Upper lobe of left lung (tissue), 6 donors: ENCODE measurements around the gene ATG16L1. TPM values are rescaled to one million over a fixed set of nuclear protein-coding genes. Genes with fewer than 3 reads are reported as not detected.

Experiments used
- ATAC-seq, 2 donors: fragments of 200-7000 bp; cut with Tn5 transposase; one replicate each; pipeline ENCODE4 v1.9.1; 2022; ENCODE audit warnings: mild to moderate bottlenecking in 2 of 2, moderate library complexity in 2 of 2; ENCODE audit not compliant: low FRiP score in 2 of 2
- DNase-seq, 2 donors: peaks; one replicate each; pipeline ENCODE4 v3.0.0-alpha.2; 2019 to 2020
- H3K27ac ChIP-seq, 4 donors: fragments of 200-600 bp; sonication (generic); one replicate each; pipeline ENCODE4 v1.5.1; 2016 to 2019
- H3K27me3 ChIP-seq, 4 donors: fragments of 200-600 bp; sonication (generic); one replicate each; pipeline ENCODE4 v1.5.1; 2017 to 2019
- H3K36me3 ChIP-seq, 4 donors: fragments of 200-600 bp; sonication (generic); one replicate each; pipeline ENCODE4 v1.5.1; 2016 to 2019
- H3K4me1 ChIP-seq, 4 donors: fragments of 200-600 bp; sonication (generic); one replicate each; pipeline ENCODE4 v1.5.1; 2018 to 2019
- H3K4me3 ChIP-seq, 4 donors: fragments of 200-600 bp; sonication (generic); one replicate each; pipeline ENCODE4 v1.5.1; 2017 to 2019; ENCODE audit warnings: mild to moderate bottlenecking in 2 of 4, moderate library complexity in 1 of 4
- H3K9me3 ChIP-seq, 4 donors: fragments of 200-600 bp; sonication (generic); one replicate each; pipeline ENCODE4 v1.5.1; 2018 to 2019
- EP300 ChIP-seq, 4 donors: sonication (generic); formaldehyde crosslinking; IDR thresholded peaks; one replicate each; pipeline ENCODE4 v1.5.1; 2017; ENCODE audit warnings: antibody characterized with exemption in 4 of 4, control low read depth in 2 of 4
- POLR2A ChIP-seq, 4 donors: fragments of 450-650 bp; IDR thresholded peaks; one replicate each; pipeline ENCODE4 v1.5.1; 2016 to 2017; ENCODE audit warnings: antibody characterized with exemption in 4 of 4, mild to moderate bottlenecking in 2 of 4
- POLR2AphosphoS5 ChIP-seq, 2 donors: sonication (generic); formaldehyde crosslinking; IDR thresholded peaks; one replicate each; pipeline ENCODE4 v1.5.1; 2017; ENCODE audit warnings: antibody characterized with exemption in 2 of 2
- WGBS, 2 donors: methylation state at CpG; one replicate each; pipeline ENCODE4 v1.1.5; 2017 to 2018; 5-methylcytosine and 5-hydroxymethylcytosine counted together
- total RNA-seq, 6 donors: library from RNA; depleted of rRNA in 4 of 6; stranded (reverse); fragments of >200 nt in 4 of 6; gene quantifications; one replicate each; pipeline versions ENCODE4 v1.1.0 to v1.2.1, GENCODE V29; 2016 to 2021
- TF ChIP-seq, protein P1 (sequence below), 6 experiments: fragments of 450-650 bp in 4 of 6; fragments of 200-600 bp in 2 of 6; sonication (generic) in 2 of 6; IDR thresholded peaks; one replicate each; pipeline ENCODE4 v1.5.1; 2016 to 2019; ENCODE audit warnings: antibody characterized with exemption in 6 of 6
- donor health status: DM: no; HTN: no; CAD: no; lungs with moderate emphysema.
- donor health status: DM: no; HTN: yes; CAD: no; lungs with severe emphysema.

Gene ATG16L1
- total RNA-seq, 6 donors from 2014 or later, result 22.8 to 33.3 (median 26.4) TPM

DNA sequence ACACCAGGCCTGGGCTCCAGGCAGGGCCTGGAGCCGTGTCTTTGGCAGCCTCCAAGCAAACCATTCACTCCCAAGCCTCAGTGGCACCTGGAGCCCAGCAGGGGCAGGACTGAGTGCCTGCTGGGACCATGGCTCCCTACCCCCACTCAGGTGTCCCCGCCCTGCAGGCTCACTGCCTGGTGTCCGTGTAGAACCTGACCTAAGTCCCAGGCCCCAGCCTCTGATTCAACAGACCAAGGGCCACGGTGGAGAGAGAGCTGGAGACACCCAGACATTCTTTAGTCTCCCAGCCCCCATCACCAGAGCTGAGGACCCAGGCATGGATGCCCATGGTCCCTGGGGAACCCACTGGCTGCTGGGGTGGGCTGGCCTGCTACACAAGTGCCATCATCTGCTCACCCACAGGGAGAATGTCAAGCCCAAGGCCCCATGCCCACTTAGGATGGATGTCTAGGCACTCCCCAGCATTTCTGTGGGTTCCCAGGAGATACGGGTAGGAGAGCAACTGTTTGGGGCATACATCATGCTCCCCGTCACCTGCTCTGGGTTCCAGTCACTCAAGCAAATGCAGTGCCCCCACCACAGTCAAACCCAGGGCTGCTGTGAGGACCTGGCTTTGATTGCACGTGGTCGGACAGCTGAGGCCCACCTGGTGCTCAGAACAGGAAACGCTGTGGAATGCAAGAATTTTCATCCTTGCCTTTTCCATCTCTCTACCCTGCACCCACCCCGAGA is 42.9 kb upstream of the ATG16L1 start:
- Histone ChIP-seq H3K27ac (no peak overlapping the region), H3K27me3 (no peaks in the 10 kb centered on the region), H3K4me3 (no peak overlapping the region), H3K36me3 (peaks cover 4 to 26% (median 8%) of the 10 kb centered on the region in 4 donors), H3K9me3 (peaks cover 0 to 1% (median 0%) of the 10 kb centered on the region in 4 donors), H3K4me1 (peaks cover 9 to 17% (median 12%) of the 10 kb centered on the region in 4 donors)
- DNase-seq (no peak), ATAC-seq (no peak)
- WGBS, 2 donors, result 86 to 87% methylated on average over 7 to 10 of the region's 10 CpGs
- TF ChIP-seq EP300 (IDR thresholded peaks at IDR 0.05) (no peak), POLR2A (IDR thresholded peaks at IDR 0.05) (no peak), POLR2AphosphoS5 (IDR thresholded peaks at IDR 0.05) (no peak)
- TF ChIP-seq, protein P1, sequence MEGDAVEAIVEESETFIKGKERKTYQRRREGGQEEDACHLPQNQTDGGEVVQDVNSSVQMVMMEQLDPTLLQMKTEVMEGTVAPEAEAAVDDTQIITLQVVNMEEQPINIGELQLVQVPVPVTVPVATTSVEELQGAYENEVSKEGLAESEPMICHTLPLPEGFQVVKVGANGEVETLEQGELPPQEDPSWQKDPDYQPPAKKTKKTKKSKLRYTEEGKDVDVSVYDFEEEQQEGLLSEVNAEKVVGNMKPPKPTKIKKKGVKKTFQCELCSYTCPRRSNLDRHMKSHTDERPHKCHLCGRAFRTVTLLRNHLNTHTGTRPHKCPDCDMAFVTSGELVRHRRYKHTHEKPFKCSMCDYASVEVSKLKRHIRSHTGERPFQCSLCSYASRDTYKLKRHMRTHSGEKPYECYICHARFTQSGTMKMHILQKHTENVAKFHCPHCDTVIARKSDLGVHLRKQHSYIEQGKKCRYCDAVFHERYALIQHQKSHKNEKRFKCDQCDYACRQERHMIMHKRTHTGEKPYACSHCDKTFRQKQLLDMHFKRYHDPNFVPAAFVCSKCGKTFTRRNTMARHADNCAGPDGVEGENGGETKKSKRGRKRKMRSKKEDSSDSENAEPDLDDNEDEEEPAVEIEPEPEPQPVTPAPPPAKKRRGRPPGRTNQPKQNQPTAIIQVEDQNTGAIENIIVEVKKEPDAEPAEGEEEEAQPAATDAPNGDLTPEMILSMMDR (IDR thresholded peaks at IDR 0.05), result no peak

DNA sequence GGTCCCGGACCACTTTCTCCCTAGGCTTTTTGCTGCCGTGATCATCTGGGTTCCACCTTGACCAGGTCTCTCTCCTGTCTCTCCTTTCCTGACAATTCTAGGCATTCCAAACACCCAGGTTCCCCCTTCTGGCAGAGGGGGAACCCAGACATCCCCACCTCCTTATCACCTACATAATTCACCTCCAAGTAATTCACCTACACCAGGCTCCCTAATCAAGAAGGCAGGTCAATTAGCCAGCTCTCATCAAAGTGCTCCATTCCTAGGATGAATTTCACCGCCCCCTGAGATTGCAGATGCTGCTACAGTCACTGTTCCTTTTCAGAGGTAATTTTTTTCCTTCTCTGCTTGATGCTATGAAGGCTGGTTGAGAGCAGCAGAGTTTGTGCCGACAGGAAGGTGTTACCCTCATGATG is 42.3 kb upstream of the ATG16L1 start:
- Histone ChIP-seq H3K4me3 (no peak overlapping the region), H3K4me1 (peaks cover 9 to 17% (median 12%) of the 10 kb centered on the region in 4 donors), H3K36me3 (peaks cover 1 to 20% (median 7%) of the 10 kb centered on the region in 4 donors), H3K27me3 (no peaks in the 10 kb centered on the region), H3K27ac (no peak overlapping the region), H3K9me3 (no peaks in the 10 kb centered on the region)
- ATAC-seq (no peak), DNase-seq (no peak)
- 78 to 83% methylated on average over 4 of the region's 4 CpGs for WGBS, 2 donors
- TF ChIP-seq POLR2A (IDR thresholded peaks at IDR 0.05) (no peak), POLR2AphosphoS5 (IDR thresholded peaks at IDR 0.05) (no peak), EP300 (IDR thresholded peaks at IDR 0.05) (no peak)
- TF ChIP-seq, protein P1 (IDR thresholded peaks at IDR 0.05), result no peak

DNA sequence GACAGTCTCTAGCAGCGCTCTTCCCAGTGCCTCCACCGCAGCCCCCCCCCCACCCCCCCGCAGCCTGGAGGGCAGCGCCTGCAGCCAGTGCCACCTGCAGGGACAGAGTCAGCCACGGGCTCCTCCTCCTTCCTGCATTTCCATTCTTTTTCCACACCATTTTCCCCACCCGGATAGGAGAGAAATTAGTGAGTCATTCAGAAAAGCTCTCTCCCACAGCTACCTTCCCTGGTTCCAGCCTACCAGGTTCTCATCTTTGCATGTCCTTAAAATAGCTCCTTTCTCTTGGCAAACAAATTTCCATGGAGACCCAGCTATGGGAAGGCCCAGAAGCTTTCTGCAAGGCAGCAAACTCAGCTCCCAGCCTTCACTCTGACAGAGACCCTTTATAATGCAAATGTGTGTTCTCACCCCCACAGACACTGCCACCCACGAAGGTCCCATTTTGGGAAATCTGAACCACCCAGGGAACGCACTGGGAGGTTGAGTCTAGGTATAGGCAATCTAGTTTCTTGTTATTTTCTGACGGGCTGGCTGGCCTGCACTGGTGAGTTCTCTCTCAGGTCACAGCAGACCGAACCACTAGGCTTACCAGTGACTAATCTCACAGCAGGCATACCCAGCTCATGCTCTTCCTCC is 41.8 kb upstream of the ATG16L1 start:
- Histone ChIP-seq H3K9me3 (no peaks in the 10 kb centered on the region), H3K4me3 (no peak overlapping the region), H3K27me3 (no peaks in the 10 kb centered on the region), H3K4me1 (peaks cover 9 to 17% (median 12%) of the 10 kb centered on the region in 4 donors), H3K36me3 (peaks cover 0 to 15% (median 3%) of the 10 kb centered on the region in 4 donors), H3K27ac (no peak overlapping the region)
- 48 to 53% methylated on average over 10 of the region's 10 CpGs for WGBS, 2 donors
- DNase-seq, result no peak
- TF ChIP-seq POLR2A (IDR thresholded peaks at IDR 0.05) (no peak), EP300 (IDR thresholded peaks at IDR 0.05) (no peak), POLR2AphosphoS5 (IDR thresholded peaks at IDR 0.05) (no peak)
- TF ChIP-seq, protein P1 (IDR thresholded peaks at IDR 0.05), result no peak
- ATAC-seq, result no peak

DNA sequence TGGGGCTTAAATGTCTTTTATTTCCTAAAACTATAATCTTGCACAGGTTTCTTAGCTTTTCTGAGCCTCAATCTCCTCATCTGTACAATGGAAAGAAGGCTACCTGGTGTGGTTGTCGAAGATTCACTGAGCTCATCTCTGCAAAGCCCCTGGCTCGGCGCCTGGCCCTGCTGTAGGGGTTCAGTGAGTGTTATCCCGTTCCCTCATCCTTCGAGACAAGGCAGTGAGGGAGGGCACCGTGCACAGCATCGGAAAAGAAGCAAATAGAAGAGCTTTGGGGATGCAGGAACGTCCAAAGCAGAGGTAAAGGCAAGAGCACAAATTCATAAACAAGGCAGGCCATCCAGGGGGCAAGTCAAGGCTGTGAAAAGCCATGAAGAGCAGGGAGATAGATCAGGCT is 41.2 kb upstream of the ATG16L1 start:
- peak overlapping the region in 1 of 4 donors; percentile 42 for H3K27ac ChIP-seq
- H3K36me3 ChIP-seq, result peaks cover 0 to 13% (median 3%) of the 10 kb centered on the region in 4 donors
- no peaks in the 10 kb centered on the region for H3K9me3 ChIP-seq
- TF ChIP-seq, protein P1 (IDR thresholded peaks at IDR 0.05), result no peak
- TF ChIP-seq POLR2AphosphoS5 (IDR thresholded peaks at IDR 0.05) (no peak), POLR2A (IDR thresholded peaks at IDR 0.05) (no peak), EP300 (IDR thresholded peaks at IDR 0.05) (no peak)
- no peak overlapping the region for H3K4me3 ChIP-seq
- peaks cover 9 to 17% (median 12%) of the 10 kb centered on the region in 4 donors for H3K4me1 ChIP-seq
- no peaks in the 10 kb centered on the region for H3K27me3 ChIP-seq
- ATAC-seq (no peak), DNase-seq (no peak)
- WGBS, 2 donors, result 87% methylated on average over 8 of the region's 8 CpGs
